CD4-positive, alpha-beta T cell treated with Interleukin-6 at 100 ng/mL for 8 hours (primary cell): Measurements from ENCODE around the gene NKAIN1.
"Not testable (repeated sequence)": the region's sequence is repeated elsewhere in the genome, so short reads cannot be mapped to it uniquely, and the experiment has no call there.

Experiments
- DNase-seq: peaks from one replicate; pipeline ENCODE4 v3.0.0-alpha.2; 2020; ENCODE audit warnings: mixed read lengths, low spot score

NKAIN1 gene

DNA sequence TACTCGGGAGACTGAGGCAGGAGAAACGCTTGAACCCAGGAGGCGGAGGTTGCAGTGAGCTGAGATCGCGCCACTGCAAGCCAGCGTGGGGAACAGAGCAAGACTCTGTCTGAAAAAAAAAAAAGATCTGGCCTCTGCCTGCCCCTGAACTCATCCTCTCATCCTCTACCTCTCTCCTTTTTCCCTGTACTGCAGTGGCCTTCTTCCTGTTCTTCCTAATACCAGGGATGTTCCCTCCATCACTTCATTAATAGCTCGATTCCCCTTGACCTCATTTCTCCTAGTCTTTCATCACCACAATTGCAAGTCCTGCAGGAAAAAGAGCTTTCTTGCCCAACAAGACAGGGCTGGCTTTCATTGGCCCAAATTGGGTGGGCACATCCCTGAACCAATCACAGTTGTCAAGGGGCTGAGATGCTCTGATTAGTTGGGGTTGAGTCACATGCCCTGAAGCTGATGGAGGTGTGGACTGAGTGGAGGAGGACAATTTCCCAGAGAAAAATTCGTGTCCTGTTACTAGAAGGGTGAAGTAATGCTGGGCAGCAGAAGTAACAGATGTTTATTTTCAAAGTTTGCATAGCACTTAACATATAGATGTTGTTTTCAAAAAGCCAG, 87.4 kb downstream of the NKAIN1 start:
- no peak for DNase-seq

GRCh38 chr1:31151402-31151801, 88.3 kb downstream of the NKAIN1 start:
- DNase-seq = no peak

DNA sequence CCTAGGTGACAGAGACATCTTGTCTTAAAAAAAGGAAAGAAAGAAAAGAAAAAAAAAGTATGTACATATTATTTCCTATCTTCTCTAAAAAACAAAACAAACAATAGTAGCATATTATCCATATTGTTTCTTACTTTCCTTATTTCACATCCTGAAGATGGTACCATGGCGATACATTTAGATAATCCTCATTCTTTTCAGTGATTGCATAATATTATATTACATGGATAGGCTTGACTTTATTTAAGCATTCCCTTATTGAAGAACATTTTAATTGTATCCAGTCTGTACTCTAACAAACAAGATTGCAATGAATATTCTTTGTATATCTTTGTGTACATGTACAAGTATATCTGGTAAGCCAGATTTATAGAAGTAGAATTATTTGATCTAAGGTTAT, 91.3 kb downstream of the NKAIN1 start:
- no peak for DNase-seq

- no peak for DNase-seq
Measured at GRCh38 chr1:31145648-31146047, 94.0 kb downstream of the NKAIN1 start.

DNA sequence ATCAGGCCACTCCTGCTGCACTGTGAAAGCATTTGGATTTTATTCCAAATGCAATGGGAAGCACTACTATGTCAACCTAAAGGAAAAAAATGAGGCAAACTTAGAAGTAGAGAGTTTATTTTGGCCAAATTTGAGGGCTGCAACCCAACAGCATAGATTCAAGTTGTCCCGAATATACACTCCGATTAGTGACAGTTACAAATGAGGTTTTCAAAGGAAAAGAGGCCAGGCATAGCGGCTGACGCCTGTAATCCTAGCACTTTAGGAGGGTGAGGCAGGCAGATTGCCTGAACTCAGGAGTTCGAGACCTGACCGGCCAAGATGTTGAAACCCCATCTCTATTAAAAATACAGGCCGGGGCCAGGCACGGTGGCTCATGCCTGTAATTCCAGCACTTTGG, 95.2 kb downstream of the NKAIN1 start:
- DNase-seq = no peak

DNA sequence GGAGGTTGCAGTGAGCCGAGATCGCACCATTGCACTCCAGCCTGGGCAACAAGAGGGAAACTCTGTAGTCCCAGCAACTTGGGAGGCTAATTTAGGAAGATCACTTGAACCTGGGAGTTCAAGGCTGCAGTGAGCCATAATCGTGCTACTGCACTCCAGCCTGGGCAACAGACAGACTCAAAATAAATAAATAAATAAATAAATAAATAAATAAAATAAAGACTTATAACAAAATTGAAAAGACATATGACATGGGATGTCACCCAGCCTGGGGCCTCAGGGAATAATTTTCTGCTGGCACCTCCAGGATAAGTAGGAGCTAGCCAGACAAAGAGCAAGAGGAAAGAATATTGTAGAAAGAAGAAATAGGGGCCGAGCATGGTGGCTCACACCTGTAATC, 96.2 kb downstream of the NKAIN1 start:
- DNase-seq = no peak

DNA sequence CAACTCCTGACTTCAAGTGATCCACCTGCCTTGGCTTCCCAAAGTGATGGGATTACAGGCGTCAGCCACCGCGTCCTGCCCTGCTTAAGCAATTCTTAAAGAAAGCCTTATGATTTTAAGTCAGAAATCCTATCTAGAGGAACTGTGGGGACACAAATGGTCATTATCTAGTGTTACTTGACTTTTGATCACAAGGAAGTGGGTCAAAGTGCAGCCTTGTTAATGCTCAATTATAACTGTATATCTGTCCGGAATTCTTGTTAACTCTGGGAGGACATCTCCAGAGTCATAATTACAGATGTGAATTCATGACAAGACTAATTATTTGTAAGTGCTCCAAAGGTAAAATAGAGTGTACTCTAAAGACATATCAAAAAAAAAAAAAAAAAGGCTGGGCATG, 97.3 kb downstream of the NKAIN1 start:
- DNase-seq = no peak

DNA sequence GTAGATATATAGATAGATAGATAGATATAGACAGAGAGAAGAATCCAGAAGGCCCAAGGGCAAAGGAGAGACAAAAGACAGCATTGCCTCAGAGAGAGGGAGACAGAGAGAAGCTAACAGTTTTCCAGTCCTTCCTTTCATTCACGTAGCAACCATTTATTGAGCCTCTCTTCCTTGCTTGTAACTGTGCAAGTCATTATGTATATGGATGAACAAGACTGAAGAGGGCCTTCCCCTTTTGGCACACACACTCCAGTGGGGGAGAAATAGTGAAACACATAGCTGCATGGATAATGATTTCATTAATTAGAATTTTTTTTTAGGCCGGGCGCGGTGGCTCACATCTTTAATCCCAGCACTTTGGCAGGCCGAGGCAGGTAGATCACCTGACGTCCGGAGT, 99.4 kb downstream of the NKAIN1 start:
- DNase-seq = no peak

- not testable (repeated sequence) for DNase-seq
Measured at GRCh38 chr1:31138797-31139521, 100.7 kb downstream of the NKAIN1 start.

GRCh38 chr1:31137873-31138272, 101.8 kb downstream of the NKAIN1 start:
- not testable (repeated sequence) for DNase-seq

DNA sequence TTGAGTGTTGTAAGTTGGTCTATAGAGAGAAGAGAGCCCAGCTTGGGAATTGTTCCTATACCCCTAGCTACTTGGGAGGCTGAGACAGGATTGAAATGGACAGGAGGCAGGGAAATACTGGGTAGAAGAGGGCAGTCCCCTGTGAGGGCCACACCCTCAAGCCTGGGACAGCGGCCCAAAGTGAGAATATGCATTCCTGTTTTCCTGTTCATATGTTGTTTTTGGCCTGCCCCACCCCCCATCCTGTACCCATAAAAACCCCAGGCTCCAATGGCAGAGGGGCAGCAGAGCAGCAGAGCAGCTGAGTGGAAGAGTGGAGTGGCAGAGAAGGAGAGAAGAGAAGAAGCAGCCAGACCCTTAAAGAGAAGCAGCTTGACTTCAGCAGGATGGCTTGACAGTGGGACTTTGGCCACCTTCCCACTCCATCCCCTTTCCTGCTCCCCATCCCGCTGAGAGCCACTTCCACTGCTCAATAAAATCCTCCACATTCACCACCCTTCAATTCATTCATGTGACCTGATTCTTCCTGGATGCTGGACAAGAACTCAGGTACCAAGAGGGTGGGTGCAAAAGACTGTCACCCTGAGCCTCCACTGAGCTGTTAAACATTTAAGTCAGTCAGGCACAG, 103.6 kb downstream of the NKAIN1 start:
- DNase-seq = no peak

DNA sequence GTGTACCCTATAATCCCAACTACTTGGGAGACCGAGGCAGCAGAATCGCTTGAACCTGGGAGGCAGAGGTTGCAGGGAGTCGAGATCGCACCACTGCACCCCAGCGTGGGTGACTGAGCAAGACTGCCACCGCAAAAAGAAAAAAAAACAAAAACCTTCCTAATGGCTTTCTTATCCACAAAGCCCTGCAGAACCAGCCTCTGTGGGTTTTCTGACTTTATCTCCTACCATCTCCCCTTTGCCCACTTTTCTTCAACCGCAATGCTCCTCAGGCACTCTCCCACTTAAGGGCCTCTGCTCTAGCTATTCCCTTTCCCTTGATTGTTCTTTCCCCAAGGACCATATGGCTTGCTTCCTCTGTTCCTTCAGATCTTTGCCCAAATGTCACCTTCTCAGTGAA, 106.3 kb downstream of the NKAIN1 start:
- DNase-seq = no peak
